ENCODE data around the gene MIF4GD. TPM values are rescaled to one million over a fixed set of nuclear protein-coding genes. Genes with fewer than 3 reads are reported as not detected.
A peak's percentile ranks its signal among the peaks of the same experiment; 100 is the strongest.

Gene MIF4GD
- polyA plus RNA-seq, 1 donor = 23.2 TPM

DNA sequence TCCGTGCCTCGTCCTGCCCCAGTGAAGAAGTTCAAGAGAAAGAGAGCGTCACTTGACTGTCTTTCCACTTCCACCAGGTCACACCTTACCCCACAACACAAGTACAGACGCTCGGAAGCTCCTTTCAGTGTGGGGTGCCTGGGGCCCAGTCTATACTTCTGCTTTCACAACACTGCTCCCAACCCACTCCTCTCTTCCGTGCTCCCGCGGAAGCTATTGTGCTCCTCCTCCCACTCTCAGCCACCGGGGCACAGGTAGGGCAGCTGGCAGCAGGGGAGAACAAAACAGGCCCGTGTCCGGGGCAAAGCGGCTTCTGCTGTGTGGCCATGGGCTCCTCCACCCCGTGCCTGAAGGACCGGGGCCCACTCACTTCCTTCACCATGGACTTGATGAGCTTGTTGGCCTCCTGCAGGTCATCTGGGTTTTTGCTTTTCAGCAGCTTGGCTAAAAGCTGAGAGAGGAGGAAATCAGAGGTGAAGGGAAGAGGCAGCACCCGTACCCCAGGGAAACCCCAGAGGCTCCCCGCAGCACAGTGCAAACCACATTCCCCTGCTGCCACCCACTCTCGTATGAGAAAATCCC lies 28.5 kb downstream of the MIF4GD start:
- Histone ChIP-seq H3K4me3 (ENCODE audit: low read length) (no peak overlapping the region), H3K27me3 (ENCODE audit: control insufficient read depth, insufficient read depth, low read length) (no peaks in the 10 kb centered on the region), H3K36me3 (ENCODE audit: control insufficient read depth, insufficient read depth, low read length) (peaks cover 92% of the 10 kb centered on the region), H3K4me1 (ENCODE audit: control insufficient read depth, insufficient read depth, low read length) (peaks cover 41% of the 10 kb centered on the region), H3K27ac (ENCODE audit: low read length) (no peak overlapping the region), H3K9me3 (ENCODE audit: control insufficient read depth, low read depth, low read length) (no peaks in the 10 kb centered on the region)
- no CpG with 5 or more reads among the region's 17 CpGs for WGBS (ENCODE audit: insufficient coverage, low lambda C conversion rate)
- DNase-seq = no peak

DNA sequence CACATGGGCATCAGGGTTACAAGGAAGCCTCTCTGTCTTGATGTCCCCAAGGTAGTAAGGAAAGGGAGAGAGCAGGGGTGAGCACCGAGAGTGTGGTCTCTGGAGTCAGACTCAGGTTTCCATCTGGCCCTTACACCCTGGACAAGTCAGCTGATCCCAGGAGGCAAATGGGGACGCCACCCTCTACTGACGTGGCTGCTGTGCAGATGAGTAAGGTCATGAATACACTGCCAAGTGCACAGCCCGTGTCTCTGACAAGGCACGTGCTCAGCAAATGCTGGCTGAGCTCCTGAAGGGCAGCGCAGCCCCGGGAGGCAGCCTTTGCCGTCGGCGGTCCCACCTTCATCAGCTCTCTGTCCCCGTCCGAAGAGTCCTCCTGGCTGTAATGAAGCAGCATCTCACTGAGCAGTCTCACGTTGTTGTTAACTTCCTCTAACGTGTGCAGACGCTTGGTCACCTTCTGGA lies 29.0 kb downstream of the MIF4GD start:
- DNase-seq = no peak
- H3K36me3 ChIP-seq (ENCODE audit: control insufficient read depth, insufficient read depth, low read length) = peaks cover 96% of the 10 kb centered on the region
- 67% methylated on average over 1 of the region's 15 CpGs for WGBS (ENCODE audit: insufficient coverage, low lambda C conversion rate)

DNA sequence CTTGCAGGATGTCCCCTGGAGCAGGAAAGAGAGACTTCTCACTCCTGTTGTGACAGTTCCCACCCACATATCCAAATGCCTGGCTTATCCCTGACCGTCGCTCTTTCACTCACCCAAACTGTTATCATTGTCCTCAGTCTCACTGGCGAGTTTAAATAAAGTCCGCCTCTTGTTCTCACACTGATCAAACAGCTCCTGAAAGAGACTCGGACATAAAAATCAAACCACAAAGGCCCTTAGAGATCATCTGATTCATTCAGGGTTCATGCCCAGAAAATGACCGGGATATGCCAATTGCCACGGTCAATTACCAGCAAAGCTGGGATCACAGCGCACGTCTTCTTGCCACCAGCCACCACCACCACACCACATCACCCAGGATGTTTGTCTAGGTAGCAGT lies 29.5 kb downstream of the MIF4GD start:
- Histone ChIP-seq H3K27me3 (ENCODE audit: control insufficient read depth, insufficient read depth, low read length) (no peaks in the 10 kb centered on the region), H3K27ac (ENCODE audit: low read length) (peak overlapping the region; percentile 76), H3K4me3 (ENCODE audit: low read length) (no peak overlapping the region), H3K4me1 (ENCODE audit: control insufficient read depth, insufficient read depth, low read length) (peaks cover 41% of the 10 kb centered on the region), H3K9me3 (ENCODE audit: control insufficient read depth, low read depth, low read length) (no peaks in the 10 kb centered on the region), H3K36me3 (ENCODE audit: control insufficient read depth, insufficient read depth, low read length) (peaks cover 98% of the 10 kb centered on the region)
- 98% methylated on average over 4 of the region's 9 CpGs for WGBS (ENCODE audit: insufficient coverage, low lambda C conversion rate)
- no peak for DNase-seq

More for the DNA sequence above, 29.0 kb downstream of the MIF4GD start:
- Histone ChIP-seq H3K27ac (ENCODE audit: low read length) (no peak overlapping the region), H3K27me3 (ENCODE audit: control insufficient read depth, insufficient read depth, low read length) (no peaks in the 10 kb centered on the region), H3K9me3 (ENCODE audit: control insufficient read depth, low read depth, low read length) (no peaks in the 10 kb centered on the region), H3K4me3 (ENCODE audit: low read length) (no peak overlapping the region), H3K4me1 (ENCODE audit: control insufficient read depth, insufficient read depth, low read length) (peaks cover 41% of the 10 kb centered on the region)

DNA sequence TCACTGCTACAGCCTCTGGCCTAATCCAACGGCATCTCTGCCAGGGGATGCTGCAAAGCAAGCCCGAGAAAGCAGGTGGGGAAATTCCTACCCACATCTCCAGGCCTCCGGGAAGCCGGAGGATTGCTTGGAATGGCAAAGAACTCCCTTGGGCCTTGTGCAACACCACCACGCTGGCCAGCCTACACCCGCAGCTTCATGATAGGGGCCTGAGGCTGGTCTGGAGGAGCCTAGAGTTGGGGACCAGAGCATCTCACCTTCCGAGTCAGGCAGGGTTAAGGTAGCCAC lies 29.9 kb downstream of the MIF4GD start:
- peaks cover 98% of the 10 kb centered on the region for H3K36me3 ChIP-seq (ENCODE audit: control insufficient read depth, insufficient read depth, low read length)
- peak overlapping the region; percentile 76 for H3K27ac ChIP-seq (ENCODE audit: low read length)

DNA sequence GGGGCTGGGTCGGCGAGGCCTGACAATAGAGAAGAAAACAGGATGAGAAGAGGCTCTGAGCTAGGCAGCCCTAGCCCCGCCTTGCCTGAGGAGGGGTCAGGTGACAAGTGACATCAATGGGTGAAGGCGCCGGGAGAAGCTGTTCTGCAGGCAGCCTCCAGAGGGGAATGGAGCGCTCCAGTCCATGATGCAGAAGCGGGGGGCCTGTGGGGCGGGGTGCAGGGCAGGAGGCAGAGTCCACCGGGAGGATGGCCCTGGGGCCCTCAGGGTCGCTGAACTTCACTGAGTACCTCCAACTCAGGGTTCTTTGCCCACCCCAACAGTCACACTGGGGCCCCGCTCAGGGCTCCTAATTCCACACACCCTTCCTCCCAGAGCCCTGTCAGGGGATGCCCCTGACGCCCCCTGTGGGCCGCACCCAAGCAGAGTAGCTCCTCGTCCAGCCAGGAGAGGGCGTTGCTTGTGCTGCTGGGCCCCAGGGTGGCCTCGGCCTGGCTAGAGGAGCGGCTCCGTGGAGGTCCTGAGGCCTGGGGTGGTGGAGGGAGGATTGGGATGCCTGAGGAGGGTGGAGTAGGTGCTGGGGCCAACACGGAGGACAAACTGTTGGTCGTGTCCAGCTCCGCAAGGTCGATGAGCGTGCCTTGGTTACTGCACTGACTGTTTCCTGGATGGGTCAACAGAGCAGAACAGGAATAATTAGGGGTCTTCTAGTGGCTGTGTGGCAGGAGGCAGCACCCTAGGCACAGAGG lies 30.5 kb downstream of the MIF4GD start:
- H3K36me3 ChIP-seq (ENCODE audit: control insufficient read depth, insufficient read depth, low read length) = peaks cover 97% of the 10 kb centered on the region
- peak overlapping the region; percentile 76 for H3K27ac ChIP-seq (ENCODE audit: low read length)
- DNase-seq = peak; percentile 92 to 95

More for the DNA sequence above, 29.9 kb downstream of the MIF4GD start:
- Histone ChIP-seq H3K9me3 (ENCODE audit: control insufficient read depth, low read depth, low read length) (no peaks in the 10 kb centered on the region), H3K4me3 (ENCODE audit: low read length) (no peak overlapping the region), H3K27me3 (ENCODE audit: control insufficient read depth, insufficient read depth, low read length) (no peaks in the 10 kb centered on the region), H3K4me1 (ENCODE audit: control insufficient read depth, insufficient read depth, low read length) (peaks cover 41% of the 10 kb centered on the region)
- WGBS (ENCODE audit: insufficient coverage, low lambda C conversion rate) = no CpG with 5 or more reads among the region's 7 CpGs
- no peak for DNase-seq

DNA sequence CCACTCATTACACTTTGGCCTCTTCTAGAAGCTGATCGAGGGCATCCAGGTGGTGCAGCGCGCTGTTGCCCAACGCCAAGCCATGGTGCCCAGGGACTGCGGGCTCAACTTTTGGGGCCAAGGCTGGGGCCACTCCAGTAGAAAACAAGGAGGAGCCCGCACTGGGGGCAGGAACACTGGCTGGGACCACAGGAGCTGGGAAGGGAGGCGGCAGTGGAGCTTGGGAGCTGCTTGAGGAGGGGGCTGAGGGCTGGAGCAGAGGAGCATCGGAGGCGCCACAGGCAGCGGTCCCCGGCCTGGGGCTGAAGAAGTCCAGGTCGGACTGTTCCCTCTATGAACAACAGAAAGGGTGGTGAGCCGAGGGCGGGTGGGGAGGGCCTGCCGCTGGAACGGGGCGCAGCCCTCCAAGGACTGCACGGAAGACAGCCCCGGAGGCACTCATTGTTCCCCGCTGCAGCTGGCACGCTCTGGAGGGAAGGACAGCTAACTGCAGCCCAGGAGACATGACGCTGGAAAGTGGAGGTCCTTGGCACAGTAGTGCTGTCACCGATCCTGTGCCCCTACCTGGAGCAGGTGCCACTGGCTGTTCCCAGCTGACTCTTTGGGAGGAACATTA lies 31.1 kb downstream of the MIF4GD start:
- no CpG with 5 or more reads among the region's 23 CpGs for WGBS (ENCODE audit: insufficient coverage, low lambda C conversion rate)
- Histone ChIP-seq H3K36me3 (ENCODE audit: control insufficient read depth, insufficient read depth, low read length) (peaks cover 97% of the 10 kb centered on the region), H3K27ac (ENCODE audit: low read length) (peak overlapping the region; percentile 76)

More for the DNA sequence above, 30.5 kb downstream of the MIF4GD start:
- H3K4me1 ChIP-seq (ENCODE audit: control insufficient read depth, insufficient read depth, low read length) = peaks cover 41% of the 10 kb centered on the region
- H3K9me3 ChIP-seq (ENCODE audit: control insufficient read depth, low read depth, low read length) = no peaks in the 10 kb centered on the region
- no peak overlapping the region for H3K4me3 ChIP-seq (ENCODE audit: low read length)
- no peaks in the 10 kb centered on the region for H3K27me3 ChIP-seq (ENCODE audit: control insufficient read depth, insufficient read depth, low read length)
- WGBS (ENCODE audit: insufficient coverage, low lambda C conversion rate) = 80% methylated on average over 1 of the region's 23 CpGs

DNA sequence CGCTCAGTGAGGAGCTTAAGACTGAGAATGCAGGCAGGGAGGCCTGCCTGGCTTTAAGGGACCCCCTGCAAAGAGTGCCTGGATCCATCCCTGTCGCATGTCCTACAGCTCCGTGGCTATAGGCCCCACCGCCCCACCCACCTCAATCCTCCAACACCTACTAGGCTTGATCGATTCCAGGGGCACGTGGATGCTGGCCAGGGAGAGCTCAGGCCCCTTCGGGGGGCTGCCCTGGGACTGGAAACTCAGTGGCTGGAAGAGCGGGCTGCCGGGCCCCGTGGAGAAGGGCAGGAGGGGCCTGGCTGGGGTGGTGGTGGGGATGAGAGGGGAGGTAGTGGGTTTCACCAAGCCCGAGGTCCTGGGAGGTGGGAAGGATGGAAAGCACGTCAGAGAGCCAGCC lies 31.8 kb downstream of the MIF4GD start:
- WGBS (ENCODE audit: insufficient coverage, low lambda C conversion rate) = no CpG with 5 or more reads among the region's 12 CpGs
- Histone ChIP-seq H3K27ac (ENCODE audit: low read length) (peak overlapping the region; percentile 76), H3K4me3 (ENCODE audit: low read length) (no peak overlapping the region), H3K4me1 (ENCODE audit: control insufficient read depth, insufficient read depth, low read length) (peaks cover 41% of the 10 kb centered on the region), H3K36me3 (ENCODE audit: control insufficient read depth, insufficient read depth, low read length) (peaks cover 97% of the 10 kb centered on the region), H3K9me3 (ENCODE audit: control insufficient read depth, low read depth, low read length) (no peaks in the 10 kb centered on the region), H3K27me3 (ENCODE audit: control insufficient read depth, insufficient read depth, low read length) (no peaks in the 10 kb centered on the region)
- no peak for DNase-seq

More for the DNA sequence above, 31.1 kb downstream of the MIF4GD start:
- Histone ChIP-seq H3K4me3 (ENCODE audit: low read length) (no peak overlapping the region), H3K27me3 (ENCODE audit: control insufficient read depth, insufficient read depth, low read length) (no peaks in the 10 kb centered on the region), H3K9me3 (ENCODE audit: control insufficient read depth, low read depth, low read length) (no peaks in the 10 kb centered on the region), H3K4me1 (ENCODE audit: control insufficient read depth, insufficient read depth, low read length) (peaks cover 41% of the 10 kb centered on the region)
- no peak for DNase-seq

DNA sequence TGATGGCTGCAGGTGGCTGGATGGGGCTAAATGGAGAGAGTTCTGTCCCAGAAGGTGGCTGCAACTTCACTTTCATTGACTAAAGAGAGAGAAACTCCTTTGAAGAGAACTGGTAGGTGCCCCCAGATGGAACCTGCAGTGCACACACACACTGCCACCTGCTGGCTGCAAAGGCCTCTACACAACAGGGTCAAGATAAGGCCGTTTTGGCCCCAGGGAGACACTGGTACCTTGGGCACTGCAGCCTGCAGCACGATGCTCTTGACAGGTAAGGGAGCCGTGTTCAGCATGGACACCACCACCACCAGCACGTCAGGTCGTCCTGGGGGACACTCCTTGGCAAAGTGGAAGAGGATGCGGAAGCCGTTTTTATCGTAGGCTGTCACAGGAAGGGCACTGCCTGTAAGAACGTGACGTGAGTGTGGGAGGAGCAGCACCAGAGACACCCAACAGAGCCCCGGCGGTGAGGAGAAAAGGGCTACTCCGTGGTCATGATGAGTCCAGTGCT lies 32.3 kb downstream of the MIF4GD start:
- Histone ChIP-seq H3K4me3 (ENCODE audit: low read length) (no peak overlapping the region), H3K36me3 (ENCODE audit: control insufficient read depth, insufficient read depth, low read length) (peaks cover 94% of the 10 kb centered on the region), H3K27ac (ENCODE audit: low read length) (peak overlapping the region; percentile 37), H3K4me1 (ENCODE audit: control insufficient read depth, insufficient read depth, low read length) (peaks cover 41% of the 10 kb centered on the region), H3K27me3 (ENCODE audit: control insufficient read depth, insufficient read depth, low read length) (no peaks in the 10 kb centered on the region), H3K9me3 (ENCODE audit: control insufficient read depth, low read depth, low read length) (no peaks in the 10 kb centered on the region)
- WGBS (ENCODE audit: insufficient coverage, low lambda C conversion rate) = no CpG with 5 or more reads among the region's 13 CpGs
- DNase-seq = peak; percentile 58 to 65

DNA sequence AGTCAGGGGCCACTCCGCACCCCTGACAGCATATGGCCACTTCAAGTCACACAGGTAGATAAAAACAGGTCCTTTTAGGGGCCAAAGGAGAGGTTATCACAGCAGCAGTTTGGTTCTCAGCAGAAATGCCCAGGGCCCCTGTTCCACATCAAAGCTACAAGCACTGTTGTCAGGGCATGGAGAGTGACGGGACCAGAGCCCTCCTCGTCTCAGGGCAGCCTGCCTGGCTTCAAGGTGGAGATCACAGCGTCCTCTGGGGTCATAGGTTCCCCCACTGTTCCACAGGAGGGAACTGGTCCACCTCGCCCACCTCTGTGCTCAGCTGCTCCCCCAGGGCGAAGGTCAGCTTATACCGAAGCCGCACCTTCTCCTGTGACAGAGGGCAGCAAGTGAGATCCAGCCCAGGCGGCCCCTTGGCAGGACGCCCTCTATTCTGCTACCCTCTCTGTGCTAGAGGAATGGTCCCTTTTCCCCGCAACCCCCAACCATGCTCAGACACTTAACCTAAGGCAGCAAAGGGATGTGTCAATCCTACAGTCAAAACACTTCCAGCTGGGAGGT lies 32.9 kb downstream of the MIF4GD start:
- no CpG with 5 or more reads among the region's 11 CpGs for WGBS (ENCODE audit: insufficient coverage, low lambda C conversion rate)
- H3K36me3 ChIP-seq (ENCODE audit: control insufficient read depth, insufficient read depth, low read length) = peaks cover 88% of the 10 kb centered on the region
- H3K27ac ChIP-seq (ENCODE audit: low read length) = peak overlapping the region; percentile 37

More for the DNA sequence above, 32.9 kb downstream of the MIF4GD start:
- H3K4me3 ChIP-seq (ENCODE audit: low read length) = no peak overlapping the region
- peak; percentile 37 to 71 for DNase-seq
- peaks cover 41% of the 10 kb centered on the region for H3K4me1 ChIP-seq (ENCODE audit: control insufficient read depth, insufficient read depth, low read length)
- no peaks in the 10 kb centered on the region for H3K27me3 ChIP-seq (ENCODE audit: control insufficient read depth, insufficient read depth, low read length)
- no peaks in the 10 kb centered on the region for H3K9me3 ChIP-seq (ENCODE audit: control insufficient read depth, low read depth, low read length)
